KMS-11 (cell line): ENCODE results near the gene CPB2.
A peak's percentile ranks its signal among the peaks of the same experiment; 100 is the strongest.

Experiments
- H2AFZ ChIP-seq: fragments of 200-600 bp; sonication (generic); 2 replicates; pipeline ENCODE4 v1.6.1; 2016; ENCODE audit warnings: antibody characterized with exemption, mixed run types, low read depth
- H3K27ac ChIP-seq: fragments of 200-600 bp; sonication (generic); 2 replicates; pipeline ENCODE4 v1.6.1; 2016; ENCODE audit warnings: mild to moderate bottlenecking, mixed run types
- H3K27me3 ChIP-seq: fragments of 200-600 bp; sonication (generic); 2 replicates; pipeline ENCODE4 v1.6.1; 2017; ENCODE audit warnings: mild to moderate bottlenecking, low read depth, mixed run types, moderate library complexity; ENCODE audit not compliant: insufficient read depth
- H3K36me3 ChIP-seq: fragments of 200-600 bp; sonication (generic); 2 replicates; pipeline ENCODE4 v1.6.1; 2017; ENCODE audit warnings: mild to moderate bottlenecking, mixed run types; ENCODE audit not compliant: insufficient read depth
- H3K4me1 ChIP-seq: fragments of 200-600 bp; sonication (generic); 2 replicates; pipeline ENCODE4 v1.6.1; 2016; ENCODE audit warnings: mild to moderate bottlenecking, low read depth, mixed run types; ENCODE audit not compliant: poor library complexity, severe bottlenecking
- H3K4me2 ChIP-seq: fragments of 200-600 bp; sonication (generic); 2 replicates; pipeline ENCODE4 v1.7.0; 2016; ENCODE audit warnings: mild to moderate bottlenecking, mixed run types
- H3K4me3 ChIP-seq: fragments of 200-600 bp; sonication (generic); IDR thresholded peaks from 2 replicates; pipeline ENCODE4 v1.6.1; 2017; ENCODE audit warnings: low read depth, low read length, mixed read lengths; ENCODE audit not compliant: insufficient read depth
- H3K79me2 ChIP-seq: fragments of 200-600 bp; sonication (generic); 2 replicates; pipeline ENCODE4 v1.6.1; 2016; ENCODE audit warnings: low read depth, mixed run types; ENCODE audit not compliant: insufficient read depth
- H3K9ac ChIP-seq: fragments of 200-600 bp; sonication (generic); 2 replicates; pipeline ENCODE4 v1.6.1; 2016; ENCODE audit warnings: mild to moderate bottlenecking, mixed run types
- H4K20me1 ChIP-seq: fragments of 200-600 bp; sonication (generic); 2 replicates; pipeline ENCODE4 v1.6.1; 2016; ENCODE audit warnings: mild to moderate bottlenecking, mixed run types; ENCODE audit not compliant: insufficient read depth
- CTCF ChIP-seq: fragments of 200-600 bp; sonication (generic); conservative IDR thresholded peaks from 2 replicates; pipeline ENCODE4 v1.6.1; 2017; ENCODE audit warnings: low read depth, mild to moderate bottlenecking, antibody characterized with exemption, low read length, moderate library complexity, mixed read lengths

The CPB2 gene

GRCh38 chr13:46136688-46137087 lies 31.9 kb upstream of the CPB2 start:
- no peak for TF ChIP-seq CTCF

GRCh38 chr13:46134961-46135522 lies 30.2 kb upstream of the CPB2 start:
- no peak for TF ChIP-seq CTCF
- no peaks in the 10 kb centered on the region for H3K36me3 ChIP-seq
- no peaks in the 10 kb centered on the region for H3K79me2 ChIP-seq
- H3K27ac ChIP-seq, result peak overlapping the region; percentile 7; the same call in 1 of the 2 replicates
- no peak overlapping the region for H3K4me3 ChIP-seq
- no peak overlapping the region for H2AFZ ChIP-seq
- H4K20me1 ChIP-seq, result no peaks in the 10 kb centered on the region
- no peaks in the 10 kb centered on the region for H3K27me3 ChIP-seq
- H3K9ac ChIP-seq, result 0 out of 2 replicates have a peak overlapping the region, but pooled peaks have one; percentile 9
- H3K4me2 ChIP-seq, result peak overlapping the region; percentile 45; the same call in 1 of the 2 replicates
- peaks cover 15% of the 10 kb centered on the region for H3K4me1 ChIP-seq

More at GRCh38 chr13:46136688-46137087, 31.9 kb upstream of the CPB2 start:
- Histone ChIP-seq H3K27me3 (no peaks in the 10 kb centered on the region), H3K4me2 (no peak overlapping the region), H3K4me3 (no peak overlapping the region), H3K4me1 (peaks cover 15% of the 10 kb centered on the region), H3K9ac (no peak overlapping the region), H2AFZ (no peak overlapping the region), H3K79me2 (no peaks in the 10 kb centered on the region), H3K27ac (no peak overlapping the region), H3K36me3 (no peaks in the 10 kb centered on the region), H4K20me1 (no peaks in the 10 kb centered on the region)

- H3K4me1 ChIP-seq, result peaks cover 15% of the 10 kb centered on the region
- 0 out of 2 replicates have a peak overlapping the region, but pooled peaks have one; percentile 45 for H3K4me2 ChIP-seq
- no peak for TF ChIP-seq CTCF
- no peak overlapping the region for H3K4me3 ChIP-seq
- no peaks in the 10 kb centered on the region for H4K20me1 ChIP-seq
- H3K9ac ChIP-seq, result no peak overlapping the region
- H3K36me3 ChIP-seq, result no peaks in the 10 kb centered on the region
- no peak overlapping the region for H2AFZ ChIP-seq
- H3K79me2 ChIP-seq, result no peaks in the 10 kb centered on the region
- H3K27me3 ChIP-seq, result no peaks in the 10 kb centered on the region
- H3K27ac ChIP-seq, result no peak overlapping the region
Observed at GRCh38 chr13:46134494-46134893, 29.7 kb upstream of the CPB2 start.

- Histone ChIP-seq H2AFZ (no peak overlapping the region), H3K27me3 (no peaks in the 10 kb centered on the region), H3K9ac (no peak overlapping the region), H3K4me1 (peaks cover 15% of the 10 kb centered on the region), H4K20me1 (no peaks in the 10 kb centered on the region), H3K4me3 (no peak overlapping the region), H3K36me3 (no peaks in the 10 kb centered on the region), H3K4me2 (no peak overlapping the region), H3K79me2 (no peaks in the 10 kb centered on the region), H3K27ac (no peak overlapping the region)
- no peak for TF ChIP-seq CTCF
Observed at GRCh38 chr13:46132109-46132508, 27.3 kb upstream of the CPB2 start.
